Panc1 (cell line): ENCODE measurements around the gene CD320.

Source experiments
- CTCF ChIP-seq: fragments of 450-650 bp; IDR thresholded peaks from 2 replicates; pipeline ENCODE4 v1.5.1; 2017; ENCODE audit warnings: mild to moderate bottlenecking
- POLR2AphosphoS5 ChIP-seq: IDR thresholded peaks from 2 replicates; pipeline ENCODE4 v1.6.1; 2012; ENCODE audit warnings: mild to moderate bottlenecking, low read depth, low read length, moderate library complexity
- REST ChIP-seq, 2 experiments: IDR thresholded peaks; 2 replicates each; pipeline ENCODE4 v1.6.1; 2011 to 2012; ENCODE audit warnings: low read depth in 2 of 2, control low read depth in 1 of 2, low read length in 1 of 2, mild to moderate bottlenecking in 1 of 2, moderate library complexity in 1 of 2; ENCODE audit not compliant: insufficient read depth in 1 of 2
- TCF7L2 ChIP-seq: IDR thresholded peaks from 2 replicates; pipeline ENCODE4 v1.6.1; 2011; ENCODE audit warnings: mild to moderate bottlenecking, low read depth, low read length, inconsistent platforms

- TF ChIP-seq CTCF (no peak), TCF7L2 (no peak), REST (IDR thresholded peaks at IDR 0.05; ENCODE audit: insufficient read depth in 1 of 2, low read depth in 2 of 2, low read length in 1 of 2) (no peak), POLR2AphosphoS5 (no peak)
These were observed 1.7 kb downstream of the CD320 start for GRCh38 chr19:8306235-8307054.
